Tibial nerve (tissue), 4 donors: Measurements from ENCODE around the gene MGMT. TPM values are rescaled to one million over a fixed set of nuclear protein-coding genes. Genes with fewer than 3 reads are reported as not detected.

Experiments
- DNase-seq, 2 donors: peaks; one replicate each; pipeline ENCODE4 v3.0.0-alpha.2; 2019; ENCODE audit warnings: low spot score in 2 of 2
- H3K27ac ChIP-seq, 4 donors: fragments of 200-600 bp; sonication (generic) in 3 of 4; one replicate each; pipeline ENCODE4 v1.5.1; 2017 to 2019; ENCODE audit warnings: mild to moderate bottlenecking in 1 of 4
- H3K27me3 ChIP-seq, 2 donors: fragments of 200-600 bp; sonication (generic) in 1 of 2; one replicate each; pipeline versions ENCODE4 v1.5.1 to v1.6.0; 2017 to 2019
- H3K36me3 ChIP-seq, 3 donors: fragments of 200-600 bp; sonication (generic); one replicate each; pipeline ENCODE4 v1.5.1; 2018 to 2019
- H3K4me1 ChIP-seq, 4 donors: fragments of 200-600 bp; sonication (generic) in 3 of 4; one replicate each; pipeline ENCODE4 v1.5.1; 2017 to 2019
- H3K4me3 ChIP-seq, 4 donors: fragments of 200-600 bp; sonication (generic) in 3 of 4; one replicate each; pipeline ENCODE4 v1.5.1; 2017 to 2019; ENCODE audit warnings: mild to moderate bottlenecking in 1 of 4, moderate library complexity in 1 of 4
- H3K9me3 ChIP-seq, 4 donors: fragments of 200-600 bp; sonication (generic) in 3 of 4; one replicate each; pipeline ENCODE4 v1.5.1; 2017 to 2019
- CTCF ChIP-seq, 5 experiments: fragments of 200-600 bp in 3 of 5; fragments of 450-650 bp in 2 of 5; sonication (generic) in 3 of 5; IDR thresholded peaks; one replicate each; pipeline ENCODE4 v1.5.1; 2016 to 2019; ENCODE audit warnings: antibody characterized with exemption in 5 of 5, mild to moderate bottlenecking in 3 of 5, moderate library complexity in 2 of 5
- EP300 ChIP-seq, 2 donors: sonication (generic); formaldehyde crosslinking; IDR thresholded peaks; one replicate each; pipeline ENCODE4 v1.6.1; 2017; ENCODE audit warnings: antibody characterized with exemption in 2 of 2, mild to moderate bottlenecking in 1 of 2
- POLR2A ChIP-seq, 2 donors: fragments of 450-650 bp; IDR thresholded peaks; one replicate each; pipeline ENCODE4 v1.6.1; 2017; ENCODE audit warnings: antibody characterized with exemption in 2 of 2, mild to moderate bottlenecking in 2 of 2, moderate library complexity in 2 of 2
- WGBS, 2 donors: methylation state at CpG; one replicate each; pipeline ENCODE4 v1.1.5; 2018; 5-methylcytosine and 5-hydroxymethylcytosine counted together
- total RNA-seq, 4 donors: library from RNA; depleted of rRNA; stranded (reverse); fragments of >200 nt; gene quantifications; one replicate each; pipeline ENCODE4 v1.1.0, GENCODE V29; 2016

The MGMT gene
- total RNA-seq, 4 donors from 2014 or later, result 26.1 to 39.1 (median 33.7) TPM

DNA sequence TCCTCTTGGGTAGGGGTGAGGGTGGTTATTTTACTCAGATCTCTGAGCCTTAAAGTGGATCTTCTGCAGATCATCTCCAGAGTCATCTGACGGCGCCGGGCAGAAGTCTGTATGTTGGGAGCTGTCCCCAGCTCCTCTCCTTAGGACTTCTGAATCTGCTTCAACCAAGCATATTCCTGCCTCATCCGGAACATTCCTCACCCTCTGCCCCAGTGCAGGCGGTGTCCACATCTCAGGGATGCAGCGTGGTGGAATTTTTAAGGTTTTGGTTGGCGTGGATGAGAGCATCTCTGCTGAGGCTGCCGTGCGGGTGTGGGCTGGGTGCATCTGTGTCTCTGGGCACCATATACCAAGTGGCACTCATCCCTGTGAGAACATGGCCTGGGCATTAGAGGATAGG lies 148.3 kb downstream of the MGMT start:
- Histone ChIP-seq H3K27ac (no peak overlapping the region), H3K27me3 (no peaks in the 10 kb centered on the region), H3K9me3 (peaks cover 0 to 8% (median 0%) of the 10 kb centered on the region in 4 donors), H3K4me1 (no peaks in the 10 kb centered on the region), H3K36me3 (peaks cover 0 to 10% (median 0%) of the 10 kb centered on the region in 3 donors), H3K4me3 (no peak overlapping the region)
- 95 to 96% methylated on average over 9 of the region's 9 CpGs for WGBS, 2 donors
- no peak for TF ChIP-seq CTCF (IDR thresholded peaks at IDR 0.05)
- TF ChIP-seq EP300 (IDR thresholded peaks at IDR 0.05), result no peak
- TF ChIP-seq POLR2A (IDR thresholded peaks at IDR 0.05), result no peak
- DNase-seq, result no peak

DNA sequence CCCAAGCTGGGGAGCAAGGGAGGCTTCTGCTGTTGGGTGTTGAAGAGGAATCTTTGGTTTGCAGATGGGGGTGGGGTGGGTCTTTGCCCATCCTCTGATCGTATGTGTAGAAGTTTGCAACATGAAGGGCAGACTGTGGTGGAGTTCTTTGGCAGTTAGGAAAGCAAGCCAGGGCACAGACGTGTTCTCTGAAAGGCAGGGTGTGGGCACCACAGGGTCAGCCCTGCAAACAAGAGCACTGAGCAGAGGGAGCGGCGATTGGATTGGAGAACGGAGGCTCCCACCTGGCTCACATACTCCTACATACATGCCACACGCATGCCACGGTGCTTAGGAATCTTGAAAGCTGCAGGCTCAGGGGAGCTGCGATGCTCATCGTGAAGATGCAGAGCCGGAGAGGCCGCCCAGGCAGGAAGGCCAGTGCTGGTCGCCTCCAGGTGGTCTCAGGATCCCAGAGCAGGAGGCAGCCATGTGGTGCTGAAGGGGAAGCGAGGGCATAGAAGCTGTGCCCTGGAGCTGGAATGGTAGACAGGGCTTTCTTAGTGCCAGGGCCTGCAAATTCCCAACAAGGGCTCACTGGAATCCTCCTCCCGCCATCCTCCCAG lies 149.0 kb downstream of the MGMT start:
- peaks cover 0 to 8% (median 0%) of the 10 kb centered on the region in 4 donors for H3K9me3 ChIP-seq
- no peak for DNase-seq
- WGBS, 2 donors, result 93 to 95% methylated on average over 14 of the region's 14 CpGs
- H3K27ac ChIP-seq, result no peak overlapping the region
- H3K27me3 ChIP-seq, result no peaks in the 10 kb centered on the region
- no peak overlapping the region for H3K4me3 ChIP-seq
- no peak for TF ChIP-seq POLR2A (IDR thresholded peaks at IDR 0.05)
- TF ChIP-seq EP300 (IDR thresholded peaks at IDR 0.05), result no peak
- TF ChIP-seq CTCF (IDR thresholded peaks at IDR 0.05), result no peak
- H3K36me3 ChIP-seq, result peaks cover 0 to 10% (median 0%) of the 10 kb centered on the region in 3 donors
- no peaks in the 10 kb centered on the region for H3K4me1 ChIP-seq

GRCh38 chr10:129617768-129618167 lies 150.7 kb downstream of the MGMT start:
- H3K27me3 ChIP-seq, result no peaks in the 10 kb centered on the region
- H3K36me3 ChIP-seq, result peaks cover 0 to 10% (median 0%) of the 10 kb centered on the region in 3 donors
- no peak overlapping the region for H3K27ac ChIP-seq
- no peak for TF ChIP-seq CTCF (IDR thresholded peaks at IDR 0.05)
- H3K4me1 ChIP-seq, result no peaks in the 10 kb centered on the region
- 81 to 93% methylated on average over 3 of the region's 3 CpGs for WGBS, 2 donors
- H3K9me3 ChIP-seq, result peaks cover 0 to 8% (median 0%) of the 10 kb centered on the region in 4 donors
- H3K4me3 ChIP-seq, result no peak overlapping the region
- no peak for DNase-seq

DNA sequence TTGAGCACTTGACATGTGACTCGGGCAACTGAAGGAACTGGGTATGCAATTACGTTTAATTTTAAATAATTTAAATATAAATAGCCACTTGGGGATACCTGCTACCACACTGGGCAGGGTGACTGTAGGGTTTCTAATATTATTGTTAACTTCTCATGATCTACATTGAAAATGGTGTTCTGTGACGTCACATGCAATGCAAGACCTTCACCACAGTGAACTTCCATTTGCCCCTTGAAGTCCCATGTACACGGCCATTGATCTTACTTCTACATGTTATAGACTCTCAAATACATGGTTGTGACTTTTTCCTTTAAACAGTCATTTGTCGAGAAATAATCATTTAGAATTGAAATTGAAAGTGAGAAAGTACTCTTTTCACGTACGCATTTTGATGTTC lies 154.0 kb downstream of the MGMT start:
- Histone ChIP-seq H3K4me3 (no peak overlapping the region), H3K27me3 (no peaks in the 10 kb centered on the region), H3K27ac (no peak overlapping the region), H3K36me3 (peaks cover 0 to 3% (median 0%) of the 10 kb centered on the region in 3 donors), H3K9me3 (peaks cover 0 to 8% (median 0%) of the 10 kb centered on the region in 4 donors), H3K4me1 (no peaks in the 10 kb centered on the region)
- WGBS, 2 donors, result 80 to 86% methylated on average over 7 of the region's 7 CpGs
- DNase-seq, result no peak
- no peak for TF ChIP-seq CTCF (IDR thresholded peaks at IDR 0.05)
- TF ChIP-seq POLR2A (IDR thresholded peaks at IDR 0.05), result no peak
- no peak for TF ChIP-seq EP300 (IDR thresholded peaks at IDR 0.05)

GRCh38 chr10:129621693-129622092 lies 154.7 kb downstream of the MGMT start:
- no peak for DNase-seq
- TF ChIP-seq EP300 (IDR thresholded peaks at IDR 0.05), result no peak
- TF ChIP-seq CTCF (IDR thresholded peaks at IDR 0.05), result no peak
- TF ChIP-seq POLR2A (IDR thresholded peaks at IDR 0.05), result no peak
- Histone ChIP-seq H3K9me3 (peaks cover 0 to 8% (median 0%) of the 10 kb centered on the region in 4 donors), H3K27me3 (no peaks in the 10 kb centered on the region), H3K4me1 (no peaks in the 10 kb centered on the region), H3K27ac (no peak overlapping the region), H3K36me3 (no peaks in the 10 kb centered on the region), H3K4me3 (no peak overlapping the region)
- WGBS, 2 donors, result 46 to 83% methylated on average over 2 of the region's 2 CpGs
